ENCODE data around the gene BRD7.
A peak's percentile ranks its signal among the peaks of the same experiment; 100 is the strongest.

The BRD7 gene

DNA sequence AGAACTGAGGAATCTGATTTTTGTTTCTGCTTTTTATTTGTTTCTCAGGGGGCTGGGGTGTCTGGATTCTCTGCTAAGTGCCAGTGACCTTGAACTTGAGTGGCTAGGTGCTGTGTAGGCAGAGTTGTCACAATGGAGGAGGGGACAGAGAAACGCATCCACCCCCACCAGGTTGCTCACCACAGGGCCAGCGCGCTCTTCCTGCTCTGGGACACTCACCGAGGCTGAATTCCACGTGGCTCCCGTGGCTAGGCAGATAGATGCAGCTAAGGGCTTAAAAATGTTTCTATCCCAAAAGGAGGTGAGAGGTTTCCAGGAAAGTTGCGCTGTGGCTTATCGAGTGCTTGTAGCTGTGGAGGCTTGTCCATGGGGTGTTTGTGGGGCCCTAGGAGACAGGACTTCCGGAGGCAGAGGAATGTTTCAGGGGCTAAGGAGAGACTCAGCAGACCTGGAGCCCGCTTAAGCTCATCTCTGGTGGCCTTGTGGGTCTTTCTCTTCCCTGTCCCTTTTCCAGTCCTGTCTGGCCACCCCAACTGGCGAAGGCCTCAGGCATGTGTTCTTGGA lies 65.7 kb downstream of the BRD7 start:
- peak; percentile 47 for DNase-seq

DNA sequence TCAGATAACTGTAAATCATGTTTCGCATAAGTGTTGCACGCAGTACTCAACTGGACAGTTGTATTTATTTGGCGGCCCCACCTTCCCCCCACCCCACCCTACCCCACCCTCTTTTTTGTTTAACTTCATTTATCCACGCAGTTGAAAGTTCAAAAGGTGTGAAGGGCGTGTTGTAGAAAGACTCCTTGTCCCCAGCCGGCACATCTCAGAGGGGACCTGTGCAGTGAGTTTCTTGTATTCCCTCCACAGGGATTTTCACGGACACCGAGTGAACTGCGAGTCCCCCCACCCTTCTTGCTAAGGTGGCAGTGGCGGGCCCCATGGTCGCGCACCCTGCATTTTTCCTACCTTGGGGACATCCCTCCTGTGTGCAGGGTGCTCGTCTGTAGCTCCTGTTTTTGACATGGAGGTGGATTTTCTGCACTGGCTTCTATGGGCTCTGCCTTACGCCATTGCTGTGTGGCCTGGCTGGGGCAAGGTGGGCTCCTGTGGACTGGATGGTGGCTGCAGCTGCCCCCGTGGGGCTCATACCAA lies 66.2 kb downstream of the BRD7 start:
- DNase-seq, result no peak

DNA sequence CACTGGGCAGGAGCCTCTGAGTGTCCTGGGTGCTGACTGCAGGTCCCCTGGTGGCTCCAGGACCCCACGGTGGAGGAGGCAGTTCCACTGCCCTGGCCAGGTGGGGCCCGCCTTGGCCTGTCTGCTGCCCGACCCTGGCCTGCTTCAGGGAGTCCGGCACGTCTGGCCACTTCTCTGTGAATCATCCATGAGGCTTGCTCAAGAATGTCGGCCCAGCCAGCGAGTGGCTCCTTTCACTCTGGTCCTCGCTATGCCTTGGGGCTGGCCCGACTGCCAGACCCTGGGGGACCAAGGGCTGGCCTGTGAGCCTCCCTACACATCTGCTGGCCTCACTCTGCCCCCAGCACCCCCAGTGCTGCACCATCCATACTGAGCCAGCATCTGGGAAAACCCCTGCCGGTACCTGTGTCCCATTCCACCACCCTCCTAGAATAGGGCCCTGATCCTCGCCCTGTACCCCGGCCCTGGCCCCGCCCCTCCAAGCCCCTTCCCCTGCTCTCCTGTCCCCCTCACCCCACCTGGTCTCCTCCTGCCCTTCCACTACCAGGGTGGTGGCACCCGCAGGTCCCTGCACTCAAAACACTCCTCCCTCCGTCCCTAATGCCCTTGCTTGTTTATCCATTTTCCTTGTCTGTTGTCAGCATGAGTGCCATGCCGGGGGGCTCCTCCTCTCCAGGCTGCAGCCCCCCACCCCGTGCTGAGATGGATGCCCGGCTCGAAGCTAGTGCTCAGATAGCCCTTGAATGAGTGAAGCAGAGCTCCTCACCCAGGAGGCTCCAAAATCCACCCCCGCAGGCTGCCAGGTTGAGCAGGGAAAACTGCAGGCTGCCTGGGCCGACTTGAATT lies 66.9 kb downstream of the BRD7 start:
- DNase-seq, result peak; percentile 63

GRCh38 chr16:50300942-50301625 lies 67.7 kb downstream of the BRD7 start:
- DNase-seq, result peak; percentile 14

GRCh38 chr16:50299508-50300105 lies 69.2 kb downstream of the BRD7 start:
- DNase-seq, result no peak

GRCh38 chr16:50298591-50299507 lies 69.9 kb downstream of the BRD7 start:
- no peak for DNase-seq

- DNase-seq, result no peak
Measured at GRCh38 chr16:50298075-50298460, 70.7 kb downstream of the BRD7 start.

DNA sequence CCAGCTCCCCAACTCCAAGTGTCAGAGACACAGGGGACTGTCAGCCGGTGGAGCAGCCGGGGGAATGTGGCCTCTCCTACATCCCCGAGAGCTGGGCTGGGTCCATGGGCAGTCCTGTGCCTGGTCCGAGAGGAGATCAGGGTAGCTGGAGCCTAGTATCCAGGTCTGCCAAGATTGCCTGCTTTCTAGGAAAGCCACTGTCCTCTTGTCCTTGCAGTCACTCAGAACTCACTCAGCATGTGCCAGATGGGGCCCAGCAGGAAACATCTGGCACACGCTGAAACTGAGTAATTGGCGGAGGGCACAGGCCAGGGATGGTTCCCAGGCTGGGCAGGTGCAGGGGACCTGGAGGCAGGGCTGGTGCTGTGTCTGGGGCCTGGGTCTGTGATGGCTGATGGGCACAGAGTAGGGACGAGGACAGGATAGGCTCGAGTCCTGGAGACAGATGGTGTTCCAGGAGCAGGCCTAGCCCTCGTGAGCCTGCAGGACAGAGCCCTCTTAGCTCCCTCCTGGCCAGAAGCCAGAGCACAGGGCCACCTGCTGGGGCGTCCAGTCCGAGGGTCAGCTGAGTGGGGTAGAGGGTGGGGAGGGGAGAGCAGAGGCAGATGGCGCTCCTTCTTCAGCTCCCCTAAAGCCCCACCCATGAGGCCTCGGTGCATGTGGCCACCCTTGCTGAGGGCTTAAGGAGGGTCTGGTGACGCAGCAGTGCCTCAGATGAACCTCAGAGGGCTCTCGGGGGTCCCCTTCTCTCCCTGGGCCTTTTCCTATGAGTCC lies 71.3 kb downstream of the BRD7 start:
- DNase-seq, result no peak

- no peak for DNase-seq
Measured at GRCh38 chr16:50296807-50297206, 72.0 kb downstream of the BRD7 start.

DNA sequence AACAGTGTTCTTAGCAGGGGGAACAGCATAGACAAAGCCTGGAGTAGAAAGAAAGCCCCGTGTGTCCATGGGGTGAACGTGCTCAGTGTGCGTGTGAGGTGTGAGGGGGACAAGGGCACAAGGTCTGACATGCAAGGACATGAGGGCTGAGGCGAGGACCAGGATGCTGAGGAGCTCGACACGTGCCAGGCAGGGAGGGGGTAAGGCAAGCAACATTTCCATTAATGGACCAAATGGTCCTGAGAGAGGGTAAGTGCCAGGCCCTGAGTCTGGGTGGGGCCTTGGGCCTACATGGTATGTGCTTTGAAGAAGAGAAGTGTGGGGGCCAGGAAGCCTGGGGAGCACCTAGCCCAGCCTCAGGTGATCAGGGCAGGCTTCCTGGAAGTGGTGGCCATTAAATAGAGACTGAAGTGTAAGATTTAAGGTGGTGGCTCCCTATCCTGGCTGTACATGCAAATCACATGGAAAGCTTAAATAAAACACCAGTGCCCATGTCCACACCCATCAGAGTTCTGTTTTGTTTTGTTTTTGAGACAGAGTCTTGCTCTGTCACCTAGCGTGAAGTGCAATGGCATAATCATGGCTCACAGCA lies 73.2 kb downstream of the BRD7 start:
- DNase-seq, result no peak

DNA sequence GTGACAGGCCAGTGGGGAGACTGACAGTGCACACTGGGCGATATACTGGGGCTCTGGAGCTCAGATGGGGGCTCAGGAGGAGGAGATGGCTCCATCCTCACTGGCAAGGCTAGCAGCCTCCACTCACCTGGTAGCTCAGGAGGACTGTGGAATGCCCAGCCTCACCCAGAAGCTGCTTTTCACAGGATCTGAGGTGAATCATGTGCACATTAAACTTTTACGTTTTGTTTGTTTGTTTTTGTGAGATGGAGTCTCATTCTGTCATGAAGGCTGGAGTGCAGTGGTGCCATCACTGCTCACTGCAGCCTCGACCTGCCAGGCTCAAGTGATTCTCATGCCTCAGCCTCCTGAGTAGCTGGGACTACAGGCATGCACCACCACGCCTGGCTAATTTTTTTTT lies 73.8 kb downstream of the BRD7 start:
- no peak for DNase-seq

DNA sequence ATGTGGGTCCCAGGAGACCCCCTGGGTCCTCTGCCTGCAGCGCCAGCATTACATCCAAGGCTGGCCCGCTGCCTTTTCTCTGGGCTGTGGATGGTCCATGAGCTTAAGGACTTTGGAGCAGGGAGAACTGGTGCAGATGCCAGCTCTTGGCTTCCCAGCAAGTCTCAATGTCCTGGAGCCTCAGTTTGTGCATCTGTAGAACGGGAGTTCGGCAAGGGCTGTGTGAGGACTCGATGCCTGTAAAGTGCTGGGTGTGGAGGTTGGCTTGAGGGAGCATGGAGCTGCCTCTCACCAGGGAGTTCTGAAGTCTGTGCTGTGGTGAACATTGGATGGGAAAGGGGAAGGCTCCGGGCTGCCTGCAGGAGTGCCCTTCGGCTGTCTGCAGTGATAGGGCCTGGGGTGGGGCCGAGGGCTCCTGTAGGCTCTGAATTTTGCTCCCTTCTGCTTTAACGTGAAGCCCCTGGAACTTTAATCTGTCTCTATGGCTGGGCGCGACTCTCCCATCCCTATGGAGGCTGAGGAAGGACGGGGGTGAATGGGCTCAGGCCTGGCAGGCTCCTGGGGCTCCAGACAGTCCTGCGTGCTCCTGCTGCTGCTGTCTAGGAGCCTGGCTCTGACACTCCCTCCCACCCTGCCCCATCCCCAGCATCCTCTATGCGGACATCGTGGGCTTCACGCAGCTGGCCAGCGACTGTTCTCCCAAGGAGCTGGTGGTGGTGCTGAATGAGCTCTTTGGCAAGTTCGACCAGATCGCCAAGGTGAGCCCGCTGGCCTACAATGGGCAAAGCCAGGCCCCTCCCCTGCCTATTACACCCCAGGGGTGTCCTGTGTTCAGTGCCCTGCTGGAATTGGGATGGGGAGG lies 74.6 kb downstream of the BRD7 start:
- DNase-seq, result no peak

GRCh38 chr16:50293041-50293783 lies 75.6 kb downstream of the BRD7 start:
- no peak for DNase-seq

- DNase-seq, result no peak
Measured at GRCh38 chr16:50292566-50292948, 76.2 kb downstream of the BRD7 start.

GRCh38 chr16:50291719-50292565 lies 76.8 kb downstream of the BRD7 start:
- DNase-seq, result no peak

DNA sequence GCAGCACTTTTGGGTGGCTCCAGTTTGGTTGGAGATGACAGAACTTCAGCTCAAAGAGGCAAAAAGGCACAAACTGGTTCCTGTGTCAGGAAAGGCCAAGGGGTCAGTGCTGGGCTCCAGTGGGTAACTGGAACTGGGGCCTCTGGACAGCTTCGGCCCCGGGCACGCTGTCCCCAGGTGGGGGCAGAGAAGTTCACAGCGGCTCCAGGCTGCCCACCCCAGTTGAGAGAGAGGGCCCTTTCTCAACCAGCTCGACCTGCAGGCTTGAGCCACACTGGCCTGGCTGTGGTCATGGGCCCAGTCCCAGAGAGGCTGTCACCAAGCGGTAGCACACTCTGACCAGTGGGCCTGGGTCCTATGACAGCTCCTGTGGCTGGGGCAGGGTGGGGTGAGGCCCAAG lies 77.9 kb downstream of the BRD7 start:
- DNase-seq, result no peak

DNA sequence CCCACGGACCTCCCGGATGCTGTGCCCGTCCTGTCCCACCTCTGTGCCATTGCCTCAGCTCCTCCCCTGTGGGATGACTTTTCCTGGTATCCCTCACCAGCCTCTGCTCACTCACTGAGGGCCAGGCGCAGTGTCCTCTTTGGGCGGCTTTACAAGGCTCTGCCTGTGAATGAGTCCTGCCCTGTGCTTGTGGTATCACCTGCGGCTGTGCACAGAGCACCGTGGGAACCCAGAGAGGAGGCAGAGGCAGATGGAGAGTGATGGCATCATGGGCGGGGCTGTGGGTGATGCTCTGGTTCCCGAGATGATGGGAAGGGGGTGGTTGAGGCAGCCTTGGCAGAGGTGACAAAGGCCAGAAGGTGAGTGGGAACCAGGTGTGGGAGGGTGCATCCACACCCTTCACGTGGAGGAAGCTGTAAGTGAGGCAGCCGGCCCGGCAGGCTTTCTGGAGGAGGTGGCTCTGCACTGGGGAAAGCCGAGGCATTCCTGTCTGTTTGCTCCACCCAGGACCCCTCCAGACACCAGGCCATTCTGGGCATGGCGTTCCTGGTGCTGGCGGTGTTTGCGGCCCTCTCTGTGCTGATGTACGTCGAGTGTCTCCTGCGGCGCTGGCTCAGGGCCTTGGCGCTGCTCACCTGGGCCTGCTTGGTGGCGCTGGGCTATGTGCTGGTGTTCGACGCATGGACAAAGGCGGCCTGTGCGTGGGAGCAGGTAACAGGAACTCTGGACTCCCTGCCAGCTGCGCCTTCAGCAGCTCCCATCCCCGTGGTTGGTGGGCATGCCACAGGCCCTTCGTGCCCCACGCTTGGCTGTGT lies 78.6 kb downstream of the BRD7 start:
- no peak for DNase-seq
